Activated T-helper 9 cell treated with anti-CD3 and anti-CD28 coated beads, Interleukin-2, amount 50 U/mL, for 16 hours (primary cell): ENCODE data around the gene LAIR1.

Experiments used
- DNase-seq: peaks from one replicate; pipeline ENCODE4 v3.0.0-alpha.2; 2020; ENCODE audit warnings: low read depth

Gene LAIR1

GRCh38 chr19:54317108-54317964 is 47.4 kb downstream of the LAIR1 start:
- no peak for DNase-seq

GRCh38 chr19:54316746-54317107 is 48.0 kb downstream of the LAIR1 start:
- DNase-seq, result no peak

GRCh38 chr19:54315956-54316355 is 48.8 kb downstream of the LAIR1 start:
- DNase-seq, result no peak

GRCh38 chr19:54312436-54313377 is 52.0 kb downstream of the LAIR1 start, which contains the start of gene LILRA5:
LILRA5 (minus strand) TSS chr19:54313166; CDS start chr19:54313019, 147 bp downstream.
- DNase-seq, result no peak

- DNase-seq, result no peak
These were observed 52.7 kb downstream of the LAIR1 start for GRCh38 chr19:54312011-54312410.

GRCh38 chr19:54311486-54311885 is 53.2 kb downstream of the LAIR1 start:
- no peak for DNase-seq

- no peak for DNase-seq
These were observed 54.2 kb downstream of the LAIR1 start for GRCh38 chr19:54310543-54310942.

- no peak for DNase-seq
These were observed 54.9 kb downstream of the LAIR1 start for GRCh38 chr19:54309811-54310210.

GRCh38 chr19:54307389-54308020 is 57.2 kb downstream of the LAIR1 start:
- no peak for DNase-seq

GRCh38 chr19:54305141-54305540 is 59.6 kb downstream of the LAIR1 start:
- DNase-seq, result no peak

- DNase-seq, result no peak
These were observed 62.5 kb downstream of the LAIR1 start for GRCh38 chr19:54302257-54302656.
